GM12878 (cell line): ENCODE data around the gene GMIP. TPM values are rescaled to one million over a fixed set of nuclear protein-coding genes. Genes with fewer than 3 reads are reported as not detected.

Source experiments
- ATAC-seq: fragments of 200-7000 bp; cut with Tn5 transposase; 3 replicates; pipeline ENCODE4 v1.9.1; 2020; ENCODE audit warnings: mild to moderate bottlenecking, moderate library complexity
- BruUV-seq: library from RNA; stranded (reverse); fragments of 400-500 nt; replicated peaks from 2 replicates; lab custom pipeline; 2021; lab: Mats Ljungman, UMichigan
- CTCF ChIA-PET: fragments of 300-600 bp; sonication (Branson Sonifier 250); formaldehyde crosslinking; extraction: SDS; loops from one replicate; lab custom pipeline; 2021; ENCODE audit warnings: inconsistent platforms; lab: Yijun Ruan, JAX
- POLR2A ChIA-PET: fragments of 350-600 bp; formaldehyde crosslinking; extraction: SDS; loops from one replicate; lab custom pipeline; 2021; ENCODE audit warnings: inconsistent platforms; lab: Charles Lee
- RAD21 ChIA-PET: fragments of 300-600 bp; sonication (Branson Sonifier 250); formaldehyde crosslinking; loops from one replicate; lab custom pipeline; 2023; ENCODE audit warnings: antibody characterized with exemption; ENCODE audit not compliant: unreplicated experiment; lab: Charles Lee
- SMC1A ChIA-PET: fragments of 300-600 bp; sonication (Branson Sonifier 250); formaldehyde crosslinking; loops from one replicate; lab custom pipeline; 2023; ENCODE audit not compliant: unreplicated experiment, uncharacterized antibody; lab: Charles Lee
- DNase-seq: peaks from one replicate; pipeline ENCODE4 v3.0.0-alpha.2; 2011; ENCODE audit warnings: low read depth, low spot score
- FAIRE-seq: peaks from 3 replicates; lab custom pipeline; 2011; peaks lifted over from hg19 to GRCh38; lab: Jason Lieb, UNC
- H2AFZ ChIP-seq: 2 replicates; pipeline ENCODE4 v1.6.0; 2011; ENCODE audit warnings: low read depth, low read length, control low read depth; ENCODE audit not compliant: control insufficient read depth
- H3K27ac ChIP-seq: 2 replicates; pipeline ENCODE4 v1.5.1; 2011; ENCODE audit warnings: control low read depth; ENCODE audit not compliant: control insufficient read depth, insufficient read depth
- H3K27me3 ChIP-seq, 2 experiments: replicated peaks in 1 of 2; 2 replicates each; pipeline versions ENCODE4 v1.6.0 to v1.6.1; 2011; ENCODE audit warnings: low read length in 1 of 2; ENCODE audit not compliant: control insufficient read depth in 2 of 2, insufficient read depth in 2 of 2
- H3K36me3 ChIP-seq, 2 experiments: 2 replicates each; pipeline ENCODE4 v1.5.1; 2011; ENCODE audit warnings: low read length in 1 of 2; ENCODE audit not compliant: control insufficient read depth in 2 of 2, insufficient read depth in 2 of 2
- H3K4me1 ChIP-seq: 2 replicates; pipeline ENCODE4 v1.6.1; 2011; ENCODE audit warnings: mild to moderate bottlenecking, low read length, moderate library complexity, mixed read lengths; ENCODE audit not compliant: control insufficient read depth, insufficient read depth
- H3K4me2 ChIP-seq: 2 replicates; pipeline ENCODE4 v1.6.0; 2011; ENCODE audit warnings: control low read depth; ENCODE audit not compliant: control insufficient read depth, insufficient read depth
- H3K4me3 ChIP-seq: fragments of 200-600 bp; sonication (generic); 2 replicates; pipeline ENCODE4 v1.5.1; 2016
- H3K79me2 ChIP-seq: 2 replicates; pipeline ENCODE4 v1.6.0; 2011; ENCODE audit warnings: low read length; ENCODE audit not compliant: control insufficient read depth, insufficient read depth
- H3K9ac ChIP-seq: 2 replicates; pipeline ENCODE4 v1.8.0; 2011; ENCODE audit warnings: low read length, control low read depth, mixed read lengths; ENCODE audit not compliant: control insufficient read depth, insufficient read depth
- H3K9me3 ChIP-seq: replicated peaks from 3 replicates; pipeline ENCODE4 v1.5.1; 2011; ENCODE audit warnings: mild to moderate bottlenecking, low read length; ENCODE audit not compliant: control insufficient read depth, insufficient read depth
- H4K20me1 ChIP-seq: 2 replicates; pipeline ENCODE4 v1.6.0; 2011; ENCODE audit not compliant: control insufficient read depth, insufficient read depth
- CBX5 ChIP-seq: sonication (generic); IDR thresholded peaks from 2 replicates; pipeline ENCODE4 v1.6.1; 2016; ENCODE audit warnings: low read depth, moderate library complexity, mild to moderate bottlenecking, inconsistent platforms
- CHD2 ChIP-seq: IDR thresholded peaks from 2 replicates; pipeline ENCODE4 v1.6.1; 2011; ENCODE audit warnings: low read depth, low read length, improper control_type of control experiment, borderline replicate concordance
- CHD4 ChIP-seq: fragments of 200-600 bp; sonication (generic); IDR thresholded peaks from 2 replicates; pipeline ENCODE4 v1.6.1; 2016; ENCODE audit warnings: mild to moderate bottlenecking
- IKZF1 ChIP-seq: fragments of 450-650 bp; conservative IDR thresholded peaks from 2 replicates; pipeline ENCODE4 v1.6.1; 2017; ENCODE audit warnings: antibody characterized with exemption, mild to moderate bottlenecking
- LARP7 ChIP-seq: fragments of 450-650 bp; IDR thresholded peaks from 2 replicates; pipeline ENCODE4 v1.6.1; 2017; ENCODE audit warnings: mild to moderate bottlenecking
- MEF2B ChIP-seq: fragments of 450-650 bp; IDR thresholded peaks from 2 replicates; pipeline ENCODE4 v1.6.1; 2018; ENCODE audit warnings: mild to moderate bottlenecking, moderate library complexity; ENCODE audit not compliant: partially characterized antibody, poor library complexity, severe bottlenecking
- RAD21 ChIP-seq: IDR thresholded peaks from 2 replicates; pipeline ENCODE4 v1.6.1; 2011; ENCODE audit warnings: mild to moderate bottlenecking, low read depth, low read length, moderate library complexity; ENCODE audit not compliant: insufficient read depth
- RBBP5 ChIP-seq: fragments of 200-600 bp; sonication (generic); conservative IDR thresholded peaks from 2 replicates; pipeline ENCODE4 v1.6.1; 2016
- RUNX3 ChIP-seq: IDR thresholded peaks from 2 replicates; pipeline ENCODE4 v1.6.1; 2012; ENCODE audit warnings: low read length, inconsistent platforms
- SMARCA5 ChIP-seq: fragments of 450-650 bp; IDR thresholded peaks from 2 replicates; pipeline ENCODE4 v1.6.1; 2017; ENCODE audit warnings: mild to moderate bottlenecking
- YY1 ChIP-seq: IDR thresholded peaks from 2 replicates; pipeline ENCODE4 v1.6.1; 2011; ENCODE audit warnings: low read depth, mild to moderate bottlenecking, low read length
- WGBS: methylation state at CpG from one replicate; pipeline ENCODE4 v1.1.6; 2016; ENCODE audit warnings: low lambda C conversion rate; ENCODE audit not compliant: insufficient replicate concordance, insufficient coverage; ENCODE audit errors: missing lambda C conversion rate; 5-methylcytosine and 5-hydroxymethylcytosine counted together
- in situ Hi-C: fragments of 300-500 bp; cut with MboI; formaldehyde crosslinking; loops from 9 replicates; pipeline ENCODE4 v1.14.3; 2018; ENCODE audit warnings: mixed read lengths
- intact Hi-C: fragments of 100-400 bp; cut with micrococcal nuclease; formaldehyde crosslinking; loops from one replicate; pipeline ENCODE4 v1.14.2; 2022; ENCODE audit not compliant: unreplicated experiment
- polyA plus RNA-seq, 11 experiments: library from polyadenylated mRNA; depleted of rRNA in 4 of 11; unstranded in 6 of 11; stranded (reverse) in 5 of 11; fragments of >200 nt; fragmentation: Nextera tagmentation in 4 of 11; fragmentation: Illumina TruSeq in 1 of 11; extraction: Ambion mirVana in 4 of 11; extraction: Trizol in 1 of 11; gene quantifications; 1 replicate in 1 of 11; 2 replicates in 10 of 11; pipeline versions ENCODE4 v1.2.1 to v1.2.3, GENCODE V29; 2011 to 2016; ENCODE audit warnings: inconsistent platforms in 2 of 11, missing spikeins in 2 of 11, low read depth in 1 of 11
- total RNA-seq, 4 experiments: library from RNA; depleted of rRNA in 3 of 4; stranded (reverse); fragments of >200 nt in 3 of 4; fragmentation: Illumina TruSeq in 1 of 4; extraction: Trizol in 1 of 4; gene quantifications; 2 replicates each; pipeline versions ENCODE4 v1.2.1 to v1.2.3, GENCODE V29; 2013 to 2021
- TF ChIP-seq, protein P1 (sequence below): fragments of 450-650 bp; conservative IDR thresholded peaks from 2 replicates; pipeline ENCODE4 v1.6.1; 2017; ENCODE audit warnings: mild to moderate bottlenecking, moderate library complexity
- TF ChIP-seq, protein P2 (sequence below): fragments of 450-650 bp; IDR thresholded peaks from 2 replicates; pipeline ENCODE4 v1.6.1; 2017; ENCODE audit warnings: mild to moderate bottlenecking, moderate library complexity
- TF ChIP-seq, protein P3 (sequence below): IDR thresholded peaks from 2 replicates; pipeline ENCODE4 v1.6.1; 2011; ENCODE audit warnings: low read depth, mild to moderate bottlenecking, low read length, moderate library complexity, borderline replicate concordance; ENCODE audit errors: extremely low read depth
- TF ChIP-seq, protein P4 (sequence below): fragments of 450-650 bp; IDR thresholded peaks from 2 replicates; pipeline ENCODE4 v1.6.1; 2016; ENCODE audit warnings: mild to moderate bottlenecking

Gene GMIP
- total and polyA plus RNA-seq, 10 of the 15 experiments (the other 5 are each of a cell fraction or from before 2014, with no cell fraction given) = 1.5 to 63.5 (median 22.3) TPM

DNA sequence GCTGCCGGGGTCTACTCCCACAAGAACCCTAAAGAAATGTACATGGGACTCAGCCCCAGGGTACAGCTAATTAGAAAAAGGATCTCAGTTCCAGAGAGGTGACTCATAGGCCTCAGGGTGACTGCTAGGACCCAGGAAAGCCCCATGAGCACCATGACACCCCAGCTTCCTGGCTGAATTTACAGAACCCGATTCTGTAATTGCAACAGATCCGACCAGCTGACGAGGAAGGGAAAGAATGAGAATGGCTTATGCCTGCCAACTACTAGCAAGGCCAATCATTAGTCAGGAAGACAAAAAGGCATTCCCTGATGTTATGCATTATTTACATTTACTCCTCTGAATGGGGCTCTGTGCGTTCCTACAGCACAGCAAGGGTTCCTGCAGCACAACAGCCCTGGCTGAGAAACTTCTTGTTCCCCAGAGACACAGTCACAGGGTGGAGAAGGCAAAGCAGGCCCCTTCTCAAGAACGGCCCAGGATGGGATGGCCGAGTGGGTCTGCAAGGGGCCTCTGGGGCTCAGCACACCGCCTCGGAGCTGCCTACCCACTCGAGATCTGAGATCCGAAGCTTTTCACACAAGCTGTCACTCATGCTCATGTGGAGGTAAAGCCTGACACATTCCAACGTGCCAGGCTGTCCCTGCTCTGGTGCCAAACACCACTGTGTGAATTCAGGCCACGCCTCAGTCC is 52.2 kb downstream of the GMIP start (continued):
- TF ChIP-seq, protein P1, sequence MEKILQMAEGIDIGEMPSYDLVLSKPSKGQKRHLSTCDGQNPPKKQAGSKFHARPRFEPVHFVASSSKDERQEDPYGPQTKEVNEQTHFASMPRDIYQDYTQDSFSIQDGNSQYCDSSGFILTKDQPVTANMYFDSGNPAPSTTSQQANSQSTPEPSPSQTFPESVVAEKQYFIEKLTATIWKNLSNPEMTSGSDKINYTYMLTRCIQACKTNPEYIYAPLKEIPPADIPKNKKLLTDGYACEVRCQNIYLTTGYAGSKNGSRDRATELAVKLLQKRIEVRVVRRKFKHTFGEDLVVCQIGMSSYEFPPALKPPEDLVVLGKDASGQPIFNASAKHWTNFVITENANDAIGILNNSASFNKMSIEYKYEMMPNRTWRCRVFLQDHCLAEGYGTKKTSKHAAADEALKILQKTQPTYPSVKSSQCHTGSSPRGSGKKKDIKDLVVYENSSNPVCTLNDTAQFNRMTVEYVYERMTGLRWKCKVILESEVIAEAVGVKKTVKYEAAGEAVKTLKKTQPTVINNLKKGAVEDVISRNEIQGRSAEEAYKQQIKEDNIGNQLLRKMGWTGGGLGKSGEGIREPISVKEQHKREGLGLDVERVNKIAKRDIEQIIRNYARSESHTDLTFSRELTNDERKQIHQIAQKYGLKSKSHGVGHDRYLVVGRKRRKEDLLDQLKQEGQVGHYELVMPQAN = no peak
- TF ChIP-seq YY1 (peak; percentile 78; the same call in 1 of the 2 replicates), IKZF1 (peak; percentile 66)
- TF ChIP-seq, all 136 proteins: peak for 31

DNA sequence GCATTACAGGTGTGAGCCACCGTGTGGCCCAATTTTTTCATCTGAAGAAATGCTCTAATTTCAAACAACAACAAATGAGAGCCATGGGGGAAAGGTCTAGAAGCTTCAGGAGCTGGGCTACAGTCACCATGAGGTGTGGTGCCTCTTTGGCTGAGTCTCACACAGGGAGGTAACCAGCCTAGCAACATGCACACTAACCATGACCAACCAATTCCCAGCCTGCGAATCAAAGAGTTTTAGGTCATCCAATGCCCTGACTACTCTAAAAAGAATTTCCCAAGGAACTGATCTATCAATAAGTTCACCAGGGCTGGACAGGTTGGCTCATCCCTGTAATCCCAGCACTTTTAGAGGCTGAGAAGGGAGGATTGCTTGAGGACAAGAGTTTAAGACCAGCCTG is 54.9 kb downstream of the GMIP start:
- no peaks in the 10 kb centered on the region for H3K27me3 ChIP-seq
- BruUV-seq = no TSS peak
- CTCF ChIA-PET = interaction anchor here (1.3 to 4.0 kb wide), 3 partner anchors 9 to 57 kb away, joined by 4 to 13 read pairs (median 8); no protein-coding TSS in a partner anchor
- POLR2A ChIA-PET = no interaction called here
- H3K79me2 ChIP-seq = no peaks in the 10 kb centered on the region
- no peak overlapping the region for H2AFZ ChIP-seq
- 95% methylated on average over 2 of the region's 2 CpGs for WGBS
- no peak for DNase-seq
- RAD21 ChIA-PET = no interaction called here
- H3K4me1 ChIP-seq = peaks cover 12% of the 10 kb centered on the region
- in situ Hi-C loops (no loop called here), intact Hi-C loops (no loop called here)
- ATAC-seq = no peak
- no peak overlapping the region for H3K4me3 ChIP-seq
- peaks cover 0 to 8% of the 10 kb centered on the region in 2 experiments; a peak in 2 of 4 replicates for H3K36me3 ChIP-seq
- H3K27ac ChIP-seq = no peak overlapping the region
- no peaks in the 10 kb centered on the region for H3K9me3 ChIP-seq
- no peak overlapping the region for H3K4me2 ChIP-seq
- SMC1A ChIA-PET = no interaction called here
- H3K9ac ChIP-seq = no peak overlapping the region
- FAIRE-seq = no peak
- no peaks in the 10 kb centered on the region for H4K20me1 ChIP-seq
- TF ChIP-seq, protein P2, sequence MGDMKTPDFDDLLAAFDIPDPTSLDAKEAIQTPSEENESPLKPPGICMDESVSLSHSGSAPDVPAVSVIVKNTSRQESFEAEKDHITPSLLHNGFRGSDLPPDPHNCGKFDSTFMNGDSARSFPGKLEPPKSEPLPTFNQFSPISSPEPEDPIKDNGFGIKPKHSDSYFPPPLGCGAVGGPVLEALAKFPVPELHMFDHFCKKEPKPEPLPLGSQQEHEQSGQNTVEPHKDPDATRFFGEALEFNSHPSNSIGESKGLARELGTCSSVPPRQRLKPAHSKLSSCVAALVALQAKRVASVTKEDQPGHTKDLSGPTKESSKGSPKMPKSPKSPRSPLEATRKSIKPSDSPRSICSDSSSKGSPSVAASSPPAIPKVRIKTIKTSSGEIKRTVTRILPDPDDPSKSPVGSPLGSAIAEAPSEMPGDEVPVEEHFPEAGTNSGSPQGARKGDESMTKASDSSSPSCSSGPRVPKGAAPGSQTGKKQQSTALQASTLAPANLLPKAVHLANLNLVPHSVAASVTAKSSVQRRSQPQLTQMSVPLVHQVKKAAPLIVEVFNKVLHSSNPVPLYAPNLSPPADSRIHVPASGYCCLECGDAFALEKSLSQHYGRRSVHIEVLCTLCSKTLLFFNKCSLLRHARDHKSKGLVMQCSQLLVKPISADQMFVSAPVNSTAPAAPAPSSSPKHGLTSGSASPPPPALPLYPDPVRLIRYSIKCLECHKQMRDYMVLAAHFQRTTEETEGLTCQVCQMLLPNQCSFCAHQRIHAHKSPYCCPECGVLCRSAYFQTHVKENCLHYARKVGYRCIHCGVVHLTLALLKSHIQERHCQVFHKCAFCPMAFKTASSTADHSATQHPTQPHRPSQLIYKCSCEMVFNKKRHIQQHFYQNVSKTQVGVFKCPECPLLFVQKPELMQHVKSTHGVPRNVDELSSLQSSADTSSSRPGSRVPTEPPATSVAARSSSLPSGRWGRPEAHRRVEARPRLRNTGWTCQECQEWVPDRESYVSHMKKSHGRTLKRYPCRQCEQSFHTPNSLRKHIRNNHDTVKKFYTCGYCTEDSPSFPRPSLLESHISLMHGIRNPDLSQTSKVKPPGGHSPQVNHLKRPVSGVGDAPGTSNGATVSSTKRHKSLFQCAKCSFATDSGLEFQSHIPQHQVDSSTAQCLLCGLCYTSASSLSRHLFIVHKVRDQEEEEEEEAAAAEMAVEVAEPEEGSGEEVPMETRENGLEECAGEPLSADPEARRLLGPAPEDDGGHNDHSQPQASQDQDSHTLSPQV = no peak
- TF ChIP-seq RUNX3 = no peak
- TF ChIP-seq CHD4 = no peak
- no peak for TF ChIP-seq SMARCA5
- TF ChIP-seq MEF2B = no peak
- TF ChIP-seq RAD21 = no peak
- no peak for TF ChIP-seq CBX5
- TF ChIP-seq, protein P3, sequence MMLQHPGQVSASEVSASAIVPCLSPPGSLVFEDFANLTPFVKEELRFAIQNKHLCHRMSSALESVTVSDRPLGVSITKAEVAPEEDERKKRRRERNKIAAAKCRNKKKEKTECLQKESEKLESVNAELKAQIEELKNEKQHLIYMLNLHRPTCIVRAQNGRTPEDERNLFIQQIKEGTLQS = no peak
- no peak for TF ChIP-seq LARP7
- TF ChIP-seq, protein P4, sequence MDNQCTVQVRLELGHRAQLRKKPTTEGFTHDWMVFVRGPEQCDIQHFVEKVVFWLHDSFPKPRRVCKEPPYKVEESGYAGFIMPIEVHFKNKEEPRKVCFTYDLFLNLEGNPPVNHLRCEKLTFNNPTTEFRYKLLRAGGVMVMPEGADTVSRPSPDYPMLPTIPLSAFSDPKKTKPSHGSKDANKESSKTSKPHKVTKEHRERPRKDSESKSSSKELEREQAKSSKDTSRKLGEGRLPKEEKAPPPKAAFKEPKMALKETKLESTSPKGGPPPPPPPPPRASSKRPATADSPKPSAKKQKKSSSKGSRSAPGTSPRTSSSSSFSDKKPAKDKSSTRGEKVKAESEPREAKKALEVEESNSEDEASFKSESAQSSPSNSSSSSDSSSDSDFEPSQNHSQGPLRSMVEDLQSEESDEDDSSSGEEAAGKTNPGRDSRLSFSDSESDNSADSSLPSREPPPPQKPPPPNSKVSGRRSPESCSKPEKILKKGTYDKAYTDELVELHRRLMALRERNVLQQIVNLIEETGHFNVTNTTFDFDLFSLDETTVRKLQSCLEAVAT = no peak
- TF ChIP-seq CHD2 = no peak
- no peak for TF ChIP-seq RBBP5
